ENCODE measurements around the gene SNRPD3. TPM values are rescaled to one million over a fixed set of nuclear protein-coding genes. Genes with fewer than 3 reads are reported as not detected.
A peak's percentile ranks its signal among the peaks of the same experiment; 100 is the strongest.

The SNRPD3 gene
- polyA plus RNA-seq, 1 of the 3 experiments (the other 2 are of a cell fraction), result 177 TPM

DNA sequence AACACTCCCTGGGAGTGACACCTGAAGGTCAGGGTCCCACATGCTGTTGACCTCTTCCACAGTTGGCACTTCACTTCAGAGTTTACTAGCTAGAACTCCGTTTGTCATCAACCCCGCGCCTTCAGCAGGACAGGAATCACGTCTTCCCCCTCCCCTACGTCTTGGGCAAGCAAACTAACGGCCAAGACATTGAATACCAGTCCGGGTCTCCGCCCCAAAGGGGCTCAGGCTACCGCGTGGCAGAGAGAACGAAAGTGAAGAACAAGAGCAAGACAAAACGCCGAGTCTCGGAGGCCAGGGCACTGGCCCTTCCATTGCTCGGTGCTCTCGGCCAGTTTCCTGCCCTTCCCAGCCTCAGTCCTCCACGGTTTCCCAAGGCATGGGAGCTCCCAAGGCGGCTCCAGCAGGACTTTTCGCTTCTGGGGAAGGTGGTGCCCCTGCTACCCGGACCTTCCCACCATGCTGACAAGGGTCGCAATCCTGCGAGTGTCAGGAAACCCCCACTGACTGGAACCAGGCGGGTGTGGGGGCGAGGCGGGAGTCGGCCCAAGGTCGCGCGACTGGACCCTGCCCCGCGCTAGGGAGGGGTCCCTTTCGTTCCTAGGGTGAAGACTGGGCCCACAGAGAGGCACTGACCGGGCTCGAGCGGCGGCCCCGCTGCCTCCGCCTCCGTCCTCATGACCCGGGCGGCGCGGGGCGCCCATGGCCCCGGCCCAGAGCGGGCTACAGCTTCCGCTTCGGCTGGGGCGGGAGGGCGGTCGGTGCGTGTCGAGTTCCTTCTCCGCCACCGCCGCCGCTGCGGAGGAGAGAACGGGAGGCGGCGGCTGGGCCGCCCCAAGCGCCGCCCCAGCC, 1.3 kb upstream of the SNRPD3 start, which contains the start of gene GUCD1:
TSS of gene GUCD1 (minus strand) at position 826 of the 852 bp plus-strand sequence. CDS start at position 679, 147 bp downstream.
- Histone ChIP-seq H3K79me2 (ENCODE audit: insufficient read depth) (peaks cover 90% of the 10 kb centered on the region), H3K4me1 (ENCODE audit: control insufficient read depth in 1 of 2, insufficient read depth in 2 of 2, low read depth in 1 of 2, low read length in 1 of 2) (peaks cover 16 to 23% of the 10 kb centered on the region in 2 experiments; a peak in 3 of 4 replicates), H3K9ac (peak within 1 kb of the TSS; percentile 97), H3F3A (replicated peaks; ENCODE audit: insufficient read depth) (no peaks in the 10 kb centered on the region), H3K9me3 (no peaks in the 10 kb centered on the region), H3K9me2 (no peaks in the 10 kb centered on the region), H3K36me3 (replicated peaks in 1 of 2; ENCODE audit: control insufficient read depth in 1 of 2, insufficient read depth in 2 of 2, low read length in 1 of 2) (peaks cover 17 to 30% of the 10 kb centered on the region in 2 experiments), H3K27me3 (ENCODE audit: insufficient read depth) (no peaks in the 10 kb centered on the region), H3K27ac (ENCODE audit: low read depth in 2 of 2, low read length in 1 of 2) (peak within 1 kb of the TSS; percentile 97 to 98), H2AFZ (ENCODE audit: low read depth) (peak within 1 kb of the TSS; percentile 91), H4K20me1 (ENCODE audit: insufficient read depth) (peaks cover 19% of the 10 kb centered on the region), H3K4me3 (ENCODE audit: low read depth in 2 of 2, low read length in 1 of 2) (peak within 1 kb of the TSS; percentile 97 to 99), H3K4me2 (peak within 1 kb of the TSS; percentile 96)
- TF ChIP-seq MEF2A (IDR thresholded peaks at IDR 0.05; ENCODE audit: borderline replicate concordance, low read depth), result no peak
- TF ChIP-seq, protein P1, sequence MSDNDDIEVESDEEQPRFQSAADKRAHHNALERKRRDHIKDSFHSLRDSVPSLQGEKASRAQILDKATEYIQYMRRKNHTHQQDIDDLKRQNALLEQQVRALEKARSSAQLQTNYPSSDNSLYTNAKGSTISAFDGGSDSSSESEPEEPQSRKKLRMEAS (IDR thresholded peaks at IDR 0.05; ENCODE audit: low read depth), result no peak
- TF ChIP-seq POLR2AphosphoS5 (IDR thresholded peaks at IDR 0.05; ENCODE audit: low read depth, low read length), result peak; percentile 47; the same call in 1 of the 2 replicates
- TF ChIP-seq ELF1 (IDR thresholded peaks at IDR 0.05), result no peak
- peak; percentile 22; the same call in 1 of the 2 replicates for TF ChIP-seq TAF1 (IDR thresholded peaks at IDR 0.05; ENCODE audit: borderline replicate concordance, low read depth, low read length)
- no peak for TF ChIP-seq FOXM1 (IDR thresholded peaks at IDR 0.05; ENCODE audit: low read depth)
- no peak for TF ChIP-seq FOXJ3 (CRISPR knock-in tag; IDR thresholded peaks at IDR 0.05)
- TF ChIP-seq GATA2 (CRISPR knock-in tag; IDR thresholded peaks at IDR 0.05), result no peak
- TF ChIP-seq, protein P2, sequence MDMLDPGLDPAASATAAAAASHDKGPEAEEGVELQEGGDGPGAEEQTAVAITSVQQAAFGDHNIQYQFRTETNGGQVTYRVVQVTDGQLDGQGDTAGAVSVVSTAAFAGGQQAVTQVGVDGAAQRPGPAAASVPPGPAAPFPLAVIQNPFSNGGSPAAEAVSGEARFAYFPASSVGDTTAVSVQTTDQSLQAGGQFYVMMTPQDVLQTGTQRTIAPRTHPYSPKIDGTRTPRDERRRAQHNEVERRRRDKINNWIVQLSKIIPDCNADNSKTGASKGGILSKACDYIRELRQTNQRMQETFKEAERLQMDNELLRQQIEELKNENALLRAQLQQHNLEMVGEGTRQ (IDR thresholded peaks at IDR 0.05; ENCODE audit: borderline replicate concordance, low read depth, low read length), result no peak
- 2% methylated on average over 34 of the region's 64 CpGs for whole genome bisulfite sequencing (ENCODE audit: low lambda C conversion rate)
- CTCF ChIA-PET, result no interaction called here
- no peak for DNase-seq
- POLR2A ChIA-PET, result interaction anchor here (0.6 to 1.8 kb wide), 5 partner anchors 10 to 661 kb away, joined by 3 to 6 read pairs (median 3); partner anchors contain the start of gene MIF

DNA sequence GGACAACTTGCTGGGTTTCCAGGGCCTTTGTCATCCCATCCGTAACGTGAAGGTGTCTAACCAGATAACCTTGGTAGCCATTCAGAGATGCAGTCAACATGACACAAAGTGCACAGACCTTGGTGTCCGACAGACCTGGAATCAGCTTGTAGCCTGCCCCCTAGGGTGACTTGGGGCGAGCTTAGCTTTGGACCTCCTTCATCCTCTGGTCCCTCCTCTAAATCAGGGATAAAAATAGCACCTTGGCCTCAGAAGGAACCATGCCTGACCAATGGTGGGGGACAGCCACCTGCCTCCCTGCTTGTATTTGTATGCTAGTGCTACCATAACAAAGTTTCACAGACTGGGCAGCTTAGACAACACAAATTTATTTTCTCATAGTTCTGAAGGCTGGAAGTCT, 3.7 kb downstream of the SNRPD3 start:
- Histone ChIP-seq H3K4me3 (ENCODE audit: low read depth in 2 of 2, low read length in 1 of 2) (no peak overlapping the region), H3F3A (replicated peaks; ENCODE audit: insufficient read depth) (no peaks in the 10 kb centered on the region), H3K9me2 (no peaks in the 10 kb centered on the region), H3K36me3 (replicated peaks in 1 of 2; ENCODE audit: control insufficient read depth in 1 of 2, insufficient read depth in 2 of 2, low read length in 1 of 2) (peaks cover 30 to 31% of the 10 kb centered on the region in 2 experiments), H3K27me3 (ENCODE audit: insufficient read depth) (no peaks in the 10 kb centered on the region), H4K20me1 (ENCODE audit: insufficient read depth) (peaks cover 42% of the 10 kb centered on the region), H2AFZ (ENCODE audit: low read depth) (no peak overlapping the region), H3K9me3 (no peaks in the 10 kb centered on the region), H3K9ac (no peak overlapping the region), H3K4me1 (ENCODE audit: control insufficient read depth in 1 of 2, insufficient read depth in 2 of 2, low read depth in 1 of 2, low read length in 1 of 2) (peaks cover 6 to 17% of the 10 kb centered on the region in 2 experiments; a peak in 3 of 4 replicates), H3K4me2 (no peak overlapping the region), H3K27ac (ENCODE audit: low read depth in 2 of 2, low read length in 1 of 2) (no peak overlapping the region), H3K79me2 (ENCODE audit: insufficient read depth) (peaks cover 89% of the 10 kb centered on the region)
- ChIA-PET CTCF (no interaction called here), POLR2A (interaction anchor here (1.2 kb wide), 1 partner anchor 10 kb away, joined by 3 read pairs; no protein-coding TSS in a partner anchor)
- DNase-seq, result no peak
- WGBS (ENCODE audit: low lambda C conversion rate), result 90% methylated on average over 2 of the region's 4 CpGs
- TF ChIP-seq POLR2AphosphoS5 (IDR thresholded peaks at IDR 0.05; ENCODE audit: low read depth, low read length) (no peak), CHD2 (IDR thresholded peaks at IDR 0.05; ENCODE audit: low read length, partially characterized antibody) (no peak), RXRA (IDR thresholded peaks at IDR 0.05; ENCODE audit: borderline replicate concordance, low read depth) (no peak), GATA2 (CRISPR knock-in tag; IDR thresholded peaks at IDR 0.05) (no peak), MXI1 (IDR thresholded peaks at IDR 0.05; ENCODE audit: low read depth, low read length) (no peak), SIN3A (IDR thresholded peaks at IDR 0.05; ENCODE audit: borderline replicate concordance, low read depth, low read length) (no peak), GABPA (IDR thresholded peaks at IDR 0.05; ENCODE audit: low read depth) (no peak)
- TF ChIP-seq, protein P3, sequence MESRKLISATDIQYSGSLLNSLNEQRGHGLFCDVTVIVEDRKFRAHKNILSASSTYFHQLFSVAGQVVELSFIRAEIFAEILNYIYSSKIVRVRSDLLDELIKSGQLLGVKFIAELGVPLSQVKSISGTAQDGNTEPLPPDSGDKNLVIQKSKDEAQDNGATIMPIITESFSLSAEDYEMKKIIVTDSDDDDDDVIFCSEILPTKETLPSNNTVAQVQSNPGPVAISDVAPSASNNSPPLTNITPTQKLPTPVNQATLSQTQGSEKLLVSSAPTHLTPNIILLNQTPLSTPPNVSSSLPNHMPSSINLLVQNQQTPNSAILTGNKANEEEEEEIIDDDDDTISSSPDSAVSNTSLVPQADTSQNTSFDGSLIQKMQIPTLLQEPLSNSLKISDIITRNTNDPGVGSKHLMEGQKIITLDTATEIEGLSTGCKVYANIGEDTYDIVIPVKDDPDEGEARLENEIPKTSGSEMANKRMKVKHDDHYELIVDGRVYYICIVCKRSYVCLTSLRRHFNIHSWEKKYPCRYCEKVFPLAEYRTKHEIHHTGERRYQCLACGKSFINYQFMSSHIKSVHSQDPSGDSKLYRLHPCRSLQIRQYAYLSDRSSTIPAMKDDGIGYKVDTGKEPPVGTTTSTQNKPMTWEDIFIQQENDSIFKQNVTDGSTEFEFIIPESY (IDR thresholded peaks at IDR 0.05; ENCODE audit: borderline replicate concordance, low read depth), result no peak
- TF ChIP-seq, protein P4, sequence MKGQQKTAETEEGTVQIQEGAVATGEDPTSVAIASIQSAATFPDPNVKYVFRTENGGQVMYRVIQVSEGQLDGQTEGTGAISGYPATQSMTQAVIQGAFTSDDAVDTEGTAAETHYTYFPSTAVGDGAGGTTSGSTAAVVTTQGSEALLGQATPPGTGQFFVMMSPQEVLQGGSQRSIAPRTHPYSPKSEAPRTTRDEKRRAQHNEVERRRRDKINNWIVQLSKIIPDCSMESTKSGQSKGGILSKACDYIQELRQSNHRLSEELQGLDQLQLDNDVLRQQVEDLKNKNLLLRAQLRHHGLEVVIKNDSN (IDR thresholded peaks at IDR 0.05; ENCODE audit: borderline replicate concordance, low read depth), result no peak
- TF ChIP-seq, protein P5, sequence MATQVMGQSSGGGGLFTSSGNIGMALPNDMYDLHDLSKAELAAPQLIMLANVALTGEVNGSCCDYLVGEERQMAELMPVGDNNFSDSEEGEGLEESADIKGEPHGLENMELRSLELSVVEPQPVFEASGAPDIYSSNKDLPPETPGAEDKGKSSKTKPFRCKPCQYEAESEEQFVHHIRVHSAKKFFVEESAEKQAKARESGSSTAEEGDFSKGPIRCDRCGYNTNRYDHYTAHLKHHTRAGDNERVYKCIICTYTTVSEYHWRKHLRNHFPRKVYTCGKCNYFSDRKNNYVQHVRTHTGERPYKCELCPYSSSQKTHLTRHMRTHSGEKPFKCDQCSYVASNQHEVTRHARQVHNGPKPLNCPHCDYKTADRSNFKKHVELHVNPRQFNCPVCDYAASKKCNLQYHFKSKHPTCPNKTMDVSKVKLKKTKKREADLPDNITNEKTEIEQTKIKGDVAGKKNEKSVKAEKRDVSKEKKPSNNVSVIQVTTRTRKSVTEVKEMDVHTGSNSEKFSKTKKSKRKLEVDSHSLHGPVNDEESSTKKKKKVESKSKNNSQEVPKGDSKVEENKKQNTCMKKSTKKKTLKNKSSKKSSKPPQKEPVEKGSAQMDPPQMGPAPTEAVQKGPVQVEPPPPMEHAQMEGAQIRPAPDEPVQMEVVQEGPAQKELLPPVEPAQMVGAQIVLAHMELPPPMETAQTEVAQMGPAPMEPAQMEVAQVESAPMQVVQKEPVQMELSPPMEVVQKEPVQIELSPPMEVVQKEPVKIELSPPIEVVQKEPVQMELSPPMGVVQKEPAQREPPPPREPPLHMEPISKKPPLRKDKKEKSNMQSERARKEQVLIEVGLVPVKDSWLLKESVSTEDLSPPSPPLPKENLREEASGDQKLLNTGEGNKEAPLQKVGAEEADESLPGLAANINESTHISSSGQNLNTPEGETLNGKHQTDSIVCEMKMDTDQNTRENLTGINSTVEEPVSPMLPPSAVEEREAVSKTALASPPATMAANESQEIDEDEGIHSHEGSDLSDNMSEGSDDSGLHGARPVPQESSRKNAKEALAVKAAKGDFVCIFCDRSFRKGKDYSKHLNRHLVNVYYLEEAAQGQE (IDR thresholded peaks at IDR 0.05; ENCODE audit: low read depth, low read length), result no peak
- TF ChIP-seq, protein P1 (IDR thresholded peaks at IDR 0.05; ENCODE audit: low read depth), result no peak
